ENCODE results near the gene IQSEC1.

IQSEC1 gene

DNA sequence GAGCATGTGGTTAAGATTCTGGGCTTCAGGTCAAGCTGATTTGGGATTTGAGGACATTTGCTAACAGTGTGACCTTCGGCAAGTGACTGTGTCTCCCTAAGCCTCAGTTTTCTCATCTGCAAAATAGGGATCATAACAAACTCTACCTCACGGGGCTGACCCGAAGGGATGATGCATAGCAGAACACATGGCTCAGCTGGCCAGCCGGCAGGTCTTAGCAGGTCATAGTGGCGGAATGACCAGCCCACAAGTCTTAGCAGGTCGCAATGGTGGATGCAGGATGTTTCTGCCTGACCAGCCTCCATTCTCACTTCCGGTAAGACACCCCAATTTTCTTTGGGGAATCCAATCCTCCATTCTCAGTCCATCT is 63.3 kb downstream of the IQSEC1 start:
- Mint-ChIP-seq H3K9me3 (no peaks in the 10 kb centered on the region), H3K27ac (peak overlapping the region; percentile 98), H3K36me3 (peaks cover 31% of the 10 kb centered on the region), H3K4me3 (peak overlapping the region; percentile 81), H3K4me1 (peaks cover 96% of the 10 kb centered on the region)
- ATAC-seq (no peak), DNase-seq (ENCODE audit: low spot score in 2 of 2) (no peak)

DNA sequence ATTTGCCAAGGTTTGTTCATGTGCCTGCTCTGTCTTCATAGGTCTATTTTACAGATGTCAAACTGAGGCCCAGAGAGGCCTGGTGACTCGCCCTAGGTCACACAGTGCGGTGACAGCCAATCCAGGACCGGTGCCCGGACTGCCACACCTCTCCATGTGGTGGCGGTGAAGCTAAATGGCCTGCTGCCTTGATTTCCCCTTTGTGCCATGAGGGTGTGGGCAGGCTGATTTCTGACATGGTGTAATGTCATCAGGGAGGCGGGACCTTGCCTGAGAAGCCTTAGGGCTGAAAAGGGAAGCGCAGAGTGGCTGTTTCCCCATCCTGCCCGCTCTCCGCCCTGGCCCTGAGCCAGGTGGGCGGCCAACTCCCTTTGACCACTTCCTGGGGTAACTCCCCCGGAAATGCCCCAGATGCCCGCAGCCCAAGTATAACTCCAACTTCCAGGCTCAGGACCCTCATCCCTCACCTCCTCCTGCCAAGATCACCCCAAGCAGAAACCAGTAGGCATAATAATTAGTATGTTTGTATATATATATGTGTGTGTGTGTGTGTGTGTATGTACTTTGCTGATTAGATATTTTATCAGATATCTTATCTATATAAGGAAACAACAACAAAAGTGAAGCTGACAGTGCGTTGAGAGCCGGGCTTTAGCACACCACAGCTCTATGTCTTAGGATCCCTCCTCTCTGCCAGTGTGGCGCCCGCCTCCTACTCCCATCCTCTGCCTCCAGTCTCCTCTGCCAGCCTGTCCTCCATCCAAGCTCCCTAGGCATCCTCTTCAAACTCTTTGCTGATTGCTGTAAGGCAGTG is 63.9 kb downstream of the IQSEC1 start:
- Mint-ChIP-seq H3K4me1 (peaks cover 96% of the 10 kb centered on the region), H3K27ac (peak overlapping the region; percentile 98), H3K36me3 (peaks cover 31% of the 10 kb centered on the region), H3K9me3 (no peaks in the 10 kb centered on the region), H3K4me3 (peak overlapping the region; percentile 81)
- peak; percentile 22 for ATAC-seq
- peak; percentile 34 to 86 for DNase-seq (ENCODE audit: low spot score in 2 of 2)

DNA sequence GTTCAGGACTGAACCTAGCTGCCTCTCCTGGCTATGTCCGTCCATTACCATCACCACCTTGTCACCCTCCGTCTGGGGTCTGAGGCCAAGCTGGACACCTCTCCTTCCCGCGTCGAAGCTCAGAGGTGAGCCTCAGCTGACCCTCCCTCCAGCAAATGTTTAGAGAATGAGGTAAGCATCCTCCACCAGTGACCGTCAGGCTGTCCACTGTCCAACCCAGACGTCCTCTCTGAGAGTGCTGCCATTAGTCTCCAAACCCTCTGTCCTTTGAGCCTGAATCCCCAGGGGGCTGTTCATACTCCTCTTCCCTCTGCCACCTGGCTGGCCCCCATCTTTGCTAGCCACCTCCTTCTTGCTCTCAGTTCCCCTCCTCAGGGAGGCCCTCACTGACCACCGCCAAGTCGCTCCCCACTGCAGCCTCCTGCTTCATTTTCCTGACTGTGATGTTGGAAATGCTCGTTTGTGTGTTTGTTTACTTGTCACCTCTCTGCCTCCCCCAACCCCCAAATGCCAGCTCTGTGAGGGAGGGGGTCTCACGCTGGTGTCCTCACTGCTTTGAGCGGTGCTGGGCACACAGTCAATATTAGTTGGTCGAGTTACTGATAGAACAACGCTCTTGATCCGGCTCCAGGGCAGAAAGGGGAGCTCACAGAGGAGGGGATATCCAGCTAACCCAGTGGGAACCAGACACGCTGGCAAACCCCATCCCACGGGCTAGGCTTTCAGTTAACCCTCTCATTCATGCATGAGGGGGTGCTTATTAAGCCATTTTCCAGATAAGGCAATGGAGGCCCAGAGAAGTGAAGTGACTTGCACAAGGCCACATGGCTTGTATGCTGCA is 64.9 kb downstream of the IQSEC1 start:
- H3K27ac Mint-ChIP-seq = peak overlapping the region; percentile 98
- peaks cover 33% of the 10 kb centered on the region for H3K36me3 Mint-ChIP-seq
- ATAC-seq (no peak), DNase-seq (ENCODE audit: low spot score in 2 of 2) (no peak)
- H3K9me3 Mint-ChIP-seq = no peaks in the 10 kb centered on the region
- H3K4me3 Mint-ChIP-seq = peak overlapping the region; percentile 81
- H3K4me1 Mint-ChIP-seq = peaks cover 96% of the 10 kb centered on the region

DNA sequence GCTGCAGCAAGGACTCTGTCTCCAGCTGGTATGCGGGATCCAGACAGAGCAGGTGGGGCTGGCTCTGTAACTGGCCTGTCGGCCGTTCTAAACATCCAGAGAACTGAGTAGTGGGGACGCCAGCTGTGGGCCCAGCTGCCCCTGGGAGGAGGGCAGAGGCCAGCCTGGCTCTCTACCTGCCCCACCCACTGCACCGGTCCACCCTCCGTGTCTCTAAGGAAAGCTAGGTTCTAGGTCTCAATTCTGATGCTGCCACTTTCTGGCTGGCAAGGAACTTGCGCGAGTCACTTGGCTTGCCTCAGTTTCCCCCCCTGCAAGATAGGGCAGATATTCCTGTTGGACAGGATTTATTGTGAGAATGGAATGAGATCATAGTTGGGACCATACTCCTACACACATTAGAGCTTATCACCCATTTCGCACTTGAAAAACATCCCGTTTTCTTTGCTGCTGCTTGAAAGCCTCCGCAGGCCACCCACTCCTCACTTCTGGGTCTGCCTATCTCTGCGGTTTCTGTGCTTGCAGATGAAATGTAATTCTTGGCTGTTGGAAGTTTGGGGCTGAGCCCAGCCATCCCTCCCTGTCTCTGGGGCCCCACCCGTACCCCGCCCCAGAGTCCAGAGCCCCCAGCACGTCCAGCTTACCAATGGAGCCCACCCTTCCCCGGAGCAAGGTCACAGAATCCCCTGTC is 65.8 kb downstream of the IQSEC1 start:
- no peak for ATAC-seq

DNA sequence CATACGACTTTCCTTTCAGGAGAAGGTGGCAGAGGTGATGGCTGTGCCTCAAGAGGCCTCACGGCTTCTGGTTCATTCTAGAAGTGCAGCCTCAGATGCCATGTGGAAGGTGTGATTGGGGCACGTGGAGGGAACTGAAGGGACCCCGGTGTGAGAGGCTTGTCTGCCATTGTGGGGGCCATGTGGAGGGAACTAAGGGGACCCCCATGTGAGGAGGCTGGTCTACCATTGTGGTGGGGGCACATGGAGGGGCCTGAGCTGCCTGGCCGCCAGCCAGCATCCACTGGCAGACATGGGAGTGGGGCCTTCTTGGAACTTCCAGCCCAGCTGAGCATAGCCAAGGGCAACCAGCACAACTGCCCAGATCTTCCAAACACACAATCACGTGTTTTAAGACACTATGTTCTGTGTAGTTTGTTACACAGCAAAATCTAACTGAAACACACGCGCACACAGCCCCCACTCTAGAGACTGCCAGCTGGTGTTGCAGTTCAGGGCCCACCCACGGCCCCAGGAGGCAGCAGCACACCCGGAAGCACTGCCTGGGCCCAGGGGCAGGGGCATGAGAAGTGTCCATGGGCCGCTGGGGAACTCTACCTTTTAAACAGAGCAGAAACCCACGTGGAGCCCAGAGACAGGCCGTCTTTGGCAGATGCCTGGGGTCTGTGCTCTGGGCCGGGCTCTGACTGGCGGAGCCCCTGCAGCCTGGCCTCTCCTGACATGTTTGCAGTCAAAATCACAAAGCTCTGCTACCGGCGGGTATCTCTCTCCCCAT is 66.8 kb downstream of the IQSEC1 start:
- peaks cover 36% of the 10 kb centered on the region for H3K36me3 Mint-ChIP-seq

More for the DNA sequence above, 65.8 kb downstream of the IQSEC1 start:
- Mint-ChIP-seq H3K4me3 (no peak overlapping the region), H3K4me1 (peaks cover 96% of the 10 kb centered on the region), H3K36me3 (peaks cover 31% of the 10 kb centered on the region), H3K9me3 (no peaks in the 10 kb centered on the region), H3K27ac (peak overlapping the region; percentile 98)
- no peak for DNase-seq (ENCODE audit: low spot score in 2 of 2)

DNA sequence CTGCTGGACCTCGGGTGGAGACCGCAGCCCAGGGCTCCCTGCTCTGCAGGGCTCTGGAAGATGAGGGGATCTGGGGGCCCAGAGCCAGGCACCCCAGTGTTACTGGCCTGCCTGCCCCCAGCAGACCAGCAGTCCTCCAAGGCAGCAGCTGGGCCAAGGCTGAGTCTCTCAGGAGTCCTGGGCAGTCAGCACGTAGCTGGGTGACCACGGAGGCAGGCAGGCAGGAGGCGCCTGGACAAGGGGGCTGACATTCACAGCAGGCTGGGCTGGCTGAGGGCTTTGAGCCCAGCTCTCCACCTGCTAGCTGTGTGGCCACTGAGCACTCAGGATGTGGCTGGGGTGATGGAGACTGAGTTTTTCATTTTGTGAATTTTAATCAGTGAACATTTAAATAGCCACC is 67.9 kb downstream of the IQSEC1 start:
- Mint-ChIP-seq H3K4me1 (peaks cover 81% of the 10 kb centered on the region), H3K4me3 (no peak overlapping the region), H3K9me3 (no peaks in the 10 kb centered on the region), H3K36me3 (peaks cover 41% of the 10 kb centered on the region), H3K27ac (peak overlapping the region; percentile 92)
- DNase-seq (ENCODE audit: low spot score in 2 of 2) (no peak), ATAC-seq (no peak)

More for the DNA sequence above, 66.8 kb downstream of the IQSEC1 start:
- peak overlapping the region; percentile 92 for H3K27ac Mint-ChIP-seq
- peak overlapping the region; percentile 24 for H3K4me3 Mint-ChIP-seq
- no peak for DNase-seq (ENCODE audit: low spot score in 2 of 2)
- no peak for ATAC-seq
- peaks cover 92% of the 10 kb centered on the region for H3K4me1 Mint-ChIP-seq
- no peaks in the 10 kb centered on the region for H3K9me3 Mint-ChIP-seq

DNA sequence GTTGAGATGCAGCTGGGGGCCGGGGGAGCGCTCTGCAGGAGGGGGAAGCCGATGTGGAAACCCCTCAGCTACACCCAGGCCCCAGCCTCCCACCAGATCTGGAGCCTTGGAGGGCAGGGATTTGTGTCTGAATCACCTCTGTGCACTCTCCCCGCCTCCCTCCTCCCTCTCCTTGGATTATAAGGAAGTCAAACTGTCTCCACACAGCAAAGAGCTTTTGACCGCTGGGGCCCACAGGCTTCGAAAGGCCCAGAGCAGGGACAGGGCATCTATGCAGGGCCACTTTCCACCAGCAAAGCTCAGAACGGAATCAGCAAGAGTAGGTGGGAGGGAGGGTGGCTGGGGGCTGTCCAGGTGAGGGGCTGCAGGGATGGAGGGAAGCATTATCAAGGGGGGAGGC is 68.9 kb downstream of the IQSEC1 start:
- Mint-ChIP-seq H3K4me1 (peaks cover 79% of the 10 kb centered on the region), H3K9me3 (no peaks in the 10 kb centered on the region), H3K36me3 (peaks cover 42% of the 10 kb centered on the region), H3K27ac (peak overlapping the region; percentile 92), H3K4me3 (no peak overlapping the region)
- DNase-seq (ENCODE audit: low spot score in 2 of 2) (no peak), ATAC-seq (no peak)

DNA sequence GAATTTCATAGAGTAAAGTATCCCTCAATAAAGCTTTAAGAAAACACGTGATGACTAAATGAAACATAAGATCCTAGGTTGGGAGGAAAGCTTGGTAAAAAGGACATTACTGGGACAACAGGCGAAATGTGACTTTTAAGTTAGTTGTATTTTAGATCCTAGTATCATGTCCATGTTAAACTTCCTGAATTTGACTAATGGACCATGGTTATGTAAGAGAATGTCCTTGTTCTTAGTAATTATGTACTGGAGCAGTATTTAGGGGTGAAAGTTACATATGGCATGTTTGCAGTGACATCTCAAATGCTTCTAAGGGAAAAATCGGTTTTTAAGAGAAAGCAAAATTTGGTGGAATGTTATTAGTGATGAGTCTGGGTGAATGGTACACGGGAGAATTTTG is 69.6 kb downstream of the IQSEC1 start:
- Mint-ChIP-seq H3K27ac (peak overlapping the region; percentile 92), H3K36me3 (peaks cover 44% of the 10 kb centered on the region), H3K4me3 (no peak overlapping the region), H3K9me3 (no peaks in the 10 kb centered on the region), H3K4me1 (peaks cover 79% of the 10 kb centered on the region)
- ATAC-seq = no peak
- no peak for DNase-seq (ENCODE audit: low spot score in 2 of 2)

DNA sequence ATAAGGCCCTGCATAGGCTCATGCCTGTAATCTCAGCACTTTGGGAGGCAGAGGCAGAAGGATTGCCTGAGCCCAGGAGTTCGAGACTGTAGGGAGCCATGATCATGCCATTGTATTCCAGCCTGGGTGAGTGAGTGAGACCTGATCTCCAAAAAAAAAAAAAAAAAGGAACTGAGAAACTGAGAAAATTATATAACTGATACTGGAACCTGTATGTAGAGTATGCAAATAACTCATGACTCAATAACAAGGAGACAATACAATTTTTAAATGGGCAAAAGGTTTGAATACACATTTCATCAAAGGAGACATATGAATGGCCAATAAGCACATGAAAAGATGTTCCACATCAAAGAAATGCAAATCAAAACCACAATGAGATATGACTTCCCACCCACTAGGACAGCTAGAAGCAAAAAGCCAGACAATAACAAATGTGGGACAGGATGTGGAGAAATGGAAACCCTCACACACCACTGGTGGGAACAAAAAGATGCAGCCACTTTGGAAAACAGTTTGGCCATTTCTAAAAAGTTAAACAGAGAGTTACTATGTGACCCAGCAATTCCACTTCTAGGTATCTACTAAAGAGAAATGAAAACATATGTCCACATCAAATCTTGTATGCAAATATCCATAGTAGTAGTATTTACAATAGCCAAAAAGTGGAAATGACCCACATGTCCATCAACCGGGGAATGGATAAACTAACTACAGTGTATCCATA is 70.7 kb downstream of the IQSEC1 start:
- Mint-ChIP-seq H3K4me3 (no peak overlapping the region), H3K4me1 (peaks cover 76% of the 10 kb centered on the region), H3K27ac (peak overlapping the region; percentile 68), H3K9me3 (no peaks in the 10 kb centered on the region), H3K36me3 (peaks cover 54% of the 10 kb centered on the region)
- ATAC-seq (peak; percentile 69), DNase-seq (ENCODE audit: low spot score in 2 of 2) (no peak)

DNA sequence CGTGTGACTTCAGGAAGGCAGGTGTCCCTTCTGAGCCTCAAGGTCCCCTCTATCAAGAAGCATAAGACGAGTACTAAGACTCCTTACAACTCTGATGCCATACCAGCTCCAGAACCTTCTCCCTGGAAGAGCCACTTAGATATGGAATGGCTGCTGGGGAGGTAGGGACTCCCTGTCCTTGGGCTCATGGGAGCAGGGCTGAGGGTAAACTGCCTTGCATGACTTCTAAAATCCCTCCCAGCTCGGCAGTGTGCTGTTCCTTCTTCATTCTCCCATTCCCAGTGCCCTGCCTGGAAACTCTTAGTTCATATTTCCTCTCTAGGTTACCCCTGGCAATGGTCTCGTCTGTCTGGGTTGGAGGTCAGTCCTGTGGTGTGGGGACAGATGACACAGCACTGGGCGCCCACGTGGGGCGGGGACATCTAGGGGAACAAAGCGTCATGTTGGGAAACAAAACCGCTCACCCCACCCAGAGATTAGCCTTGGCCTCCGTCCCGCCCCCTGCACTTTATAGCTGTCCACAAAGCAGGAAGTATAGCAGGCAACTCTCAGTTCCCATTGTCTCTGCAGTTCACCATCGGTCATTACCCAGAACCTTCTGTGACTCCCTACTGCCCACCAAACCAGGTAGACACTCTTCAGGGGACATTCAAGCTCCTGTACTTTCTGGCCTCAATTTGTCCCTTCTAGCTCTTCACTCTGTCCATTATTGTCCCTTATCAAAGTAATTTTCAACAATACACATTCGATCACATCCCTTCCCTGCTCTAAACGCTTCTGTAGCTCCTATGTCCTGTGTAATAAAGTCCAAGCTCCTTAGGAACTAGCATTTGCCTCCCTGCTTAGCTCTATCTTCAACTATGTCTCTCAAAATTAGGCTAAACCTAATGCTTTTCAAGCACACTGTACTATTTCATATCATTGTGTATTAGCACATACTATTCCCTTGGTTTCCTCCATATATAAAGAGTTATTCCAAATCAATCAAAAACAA is 73.8 kb downstream of the IQSEC1 start:
- DNase-seq (ENCODE audit: low spot score in 2 of 2) = no peak
- Mint-ChIP-seq H3K36me3 (peaks cover 75% of the 10 kb centered on the region), H3K27ac (peak overlapping the region; percentile 30)

DNA sequence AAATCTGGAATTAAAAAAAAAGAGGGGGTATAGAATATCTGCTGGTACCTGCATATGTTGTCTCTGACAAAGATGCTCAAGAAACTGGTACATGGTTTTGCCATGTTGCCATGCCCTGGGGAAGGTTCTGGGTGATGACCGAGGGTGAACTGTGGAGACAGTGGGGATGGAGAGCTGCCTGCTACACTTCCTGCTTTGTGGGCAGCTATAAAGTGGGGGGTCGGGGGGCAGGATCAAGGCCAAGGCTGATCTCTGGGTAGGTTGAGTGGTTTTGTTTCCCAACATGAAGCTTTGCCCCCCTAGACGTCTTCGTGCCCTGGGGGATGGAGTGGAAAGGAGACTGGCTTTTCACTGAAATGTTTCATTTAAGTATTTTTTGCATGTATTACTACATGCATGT is 74.6 kb downstream of the IQSEC1 start:
- peaks cover 75% of the 10 kb centered on the region for H3K36me3 Mint-ChIP-seq
- no peaks in the 10 kb centered on the region for H3K9me3 Mint-ChIP-seq
- H3K4me3 Mint-ChIP-seq = no peak overlapping the region
- no peak for DNase-seq (ENCODE audit: low spot score in 2 of 2)
- no peak for ATAC-seq
- peak overlapping the region; percentile 30 for H3K27ac Mint-ChIP-seq
- peaks cover 59% of the 10 kb centered on the region for H3K4me1 Mint-ChIP-seq

More for the DNA sequence above, 73.8 kb downstream of the IQSEC1 start:
- H3K9me3 Mint-ChIP-seq = no peaks in the 10 kb centered on the region
- peak; percentile 2 for ATAC-seq
- H3K4me3 Mint-ChIP-seq = no peak overlapping the region
- H3K4me1 Mint-ChIP-seq = peaks cover 66% of the 10 kb centered on the region

DNA sequence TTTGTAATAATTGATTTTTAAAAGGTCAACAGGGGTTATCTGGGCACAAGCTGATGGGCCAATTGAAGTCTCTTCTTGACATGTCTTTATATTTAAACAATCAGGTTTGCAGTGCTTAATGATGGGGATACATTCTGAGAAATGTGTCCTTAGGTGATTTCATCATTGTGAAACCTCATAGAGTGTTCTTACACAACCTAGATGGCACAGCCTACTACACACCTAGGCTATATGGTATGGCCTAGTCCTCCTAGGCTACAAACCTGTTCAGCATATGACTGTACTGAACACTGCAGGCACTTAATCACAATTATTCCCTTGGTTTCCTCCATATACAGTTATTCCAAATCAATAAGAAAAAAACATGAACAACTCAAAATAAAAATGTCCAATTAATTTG is 75.8 kb downstream of the IQSEC1 start:
- Mint-ChIP-seq H3K27ac (peak overlapping the region; percentile 6), H3K9me3 (no peaks in the 10 kb centered on the region), H3K36me3 (peaks cover 64% of the 10 kb centered on the region), H3K4me1 (peaks cover 46% of the 10 kb centered on the region), H3K4me3 (no peak overlapping the region)
- no peak for DNase-seq (ENCODE audit: low spot score in 2 of 2)
- no peak for ATAC-seq

DNA sequence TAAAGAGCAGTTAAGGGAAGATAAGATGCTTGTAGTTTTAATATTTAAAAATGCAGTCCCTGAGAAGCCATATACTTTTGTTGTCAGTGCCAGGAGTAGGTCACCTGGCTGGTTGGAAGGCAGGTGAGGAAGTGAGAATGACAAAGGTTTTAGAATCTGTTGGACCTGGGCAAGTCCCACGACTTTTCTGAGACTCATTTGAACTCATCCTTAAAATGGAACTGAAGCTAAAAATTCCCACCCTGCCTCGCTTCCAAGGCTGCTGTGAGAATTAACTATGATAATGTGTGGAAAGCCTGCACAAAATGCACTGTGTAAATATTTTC is 77.1 kb downstream of the IQSEC1 start:
- H3K4me1 Mint-ChIP-seq = peaks cover 40% of the 10 kb centered on the region
- no peaks in the 10 kb centered on the region for H3K9me3 Mint-ChIP-seq
- peak overlapping the region; percentile 87 for H3K27ac Mint-ChIP-seq
- no peak overlapping the region for H3K4me3 Mint-ChIP-seq
- H3K36me3 Mint-ChIP-seq = peaks cover 52% of the 10 kb centered on the region
- DNase-seq (ENCODE audit: low spot score in 2 of 2) (no peak), ATAC-seq (no peak)
